Measurements from ENCODE around the gene ADARB2. TPM values are rescaled to one million over a fixed set of nuclear protein-coding genes. Genes with fewer than 3 reads are reported as not detected.

The ADARB2 gene
- total RNA-seq, 1 donor, result 1.1 TPM

- DNase-seq (ENCODE audit: low read depth in 2 of 3, low spot score in 2 of 3), result no peak
Measured at GRCh38 chr10:1573981-1574380, 163.3 kb downstream of the ADARB2 start.

GRCh38 chr10:1573334-1573969, 163.9 kb downstream of the ADARB2 start:
- DNase-seq (ENCODE audit: low read depth in 2 of 3, low spot score in 2 of 3), result no peak

GRCh38 chr10:1572519-1573333, 164.6 kb downstream of the ADARB2 start:
- DNase-seq (ENCODE audit: low read depth in 2 of 3, low spot score in 2 of 3), result no peak

GRCh38 chr10:1571587-1572237, 165.6 kb downstream of the ADARB2 start:
- DNase-seq (ENCODE audit: low read depth in 2 of 3, low spot score in 2 of 3), result no peak

GRCh38 chr10:1570416-1571051, 166.8 kb downstream of the ADARB2 start:
- no peak for DNase-seq (ENCODE audit: low read depth in 2 of 3, low spot score in 2 of 3)

GRCh38 chr10:1569208-1569607, 168.1 kb downstream of the ADARB2 start:
- DNase-seq (ENCODE audit: low read depth in 2 of 3, low spot score in 2 of 3), result no peak

- no peak for DNase-seq (ENCODE audit: low read depth in 2 of 3, low spot score in 2 of 3)
Measured at GRCh38 chr10:1567742-1568495, 169.4 kb downstream of the ADARB2 start.

GRCh38 chr10:1567152-1567551, 170.2 kb downstream of the ADARB2 start:
- no peak for DNase-seq (ENCODE audit: low read depth in 2 of 3, low spot score in 2 of 3)

- no peak for DNase-seq (ENCODE audit: low read depth in 2 of 3, low spot score in 2 of 3)
Measured at GRCh38 chr10:1564791-1565190, 172.5 kb downstream of the ADARB2 start.

- no peak for DNase-seq (ENCODE audit: low read depth in 2 of 3, low spot score in 2 of 3)
Measured at GRCh38 chr10:1563028-1563427, 174.3 kb downstream of the ADARB2 start.

GRCh38 chr10:1561731-1562337, 175.5 kb downstream of the ADARB2 start:
- DNase-seq (ENCODE audit: low read depth in 2 of 3, low spot score in 2 of 3), result no peak

- no peak for DNase-seq (ENCODE audit: low read depth in 2 of 3, low spot score in 2 of 3)
Measured at GRCh38 chr10:1560535-1561192, 176.7 kb downstream of the ADARB2 start.

- DNase-seq (ENCODE audit: low read depth in 2 of 3, low spot score in 2 of 3), result no peak
Measured at GRCh38 chr10:1559761-1560160, 177.6 kb downstream of the ADARB2 start.

- no peak for DNase-seq (ENCODE audit: low read depth in 2 of 3, low spot score in 2 of 3)
Measured at GRCh38 chr10:1559311-1559710, 178.0 kb downstream of the ADARB2 start.

- no peak for DNase-seq (ENCODE audit: low read depth in 2 of 3, low spot score in 2 of 3)
Measured at GRCh38 chr10:1558906-1559305, 178.4 kb downstream of the ADARB2 start.

- no peak for DNase-seq (ENCODE audit: low read depth in 2 of 3, low spot score in 2 of 3)
Measured at GRCh38 chr10:1557081-1557480, 180.2 kb downstream of the ADARB2 start.

GRCh38 chr10:1556496-1556895, 180.8 kb downstream of the ADARB2 start:
- no peak for DNase-seq (ENCODE audit: low read depth in 2 of 3, low spot score in 2 of 3)

- DNase-seq (ENCODE audit: low read depth in 2 of 3, low spot score in 2 of 3), result no peak
Measured at GRCh38 chr10:1553951-1554350, 183.4 kb downstream of the ADARB2 start.

- DNase-seq (ENCODE audit: low read depth in 2 of 3, low spot score in 2 of 3), result no peak
Measured at GRCh38 chr10:1552881-1553670, 184.2 kb downstream of the ADARB2 start.

Data from hematopoietic multipotent progenitor cell (in vitro differentiated cells).